GM23338 (cell line): Measurements from ENCODE around the gene SCAMP1.

Experiments
- CREB1 ChIP-seq: fragments of 250-450 bp; sonication (Bioruptor Pico); IDR thresholded peaks from 2 replicates; pipeline ENCODE4 v1.5.0; 2020; ENCODE audit warnings: low read depth, mild to moderate bottlenecking, moderate library complexity
- CTCF ChIP-seq, 2 experiments: fragments of 200-600 bp in 1 of 2; sonication (generic) in 1 of 2; conservative IDR thresholded peaks; 2 replicates each; pipeline versions ENCODE4 v1.5.1 to v1.6.1; 2016 to 2017; ENCODE audit warnings: antibody characterized with exemption in 2 of 2, low read depth in 2 of 2, mild to moderate bottlenecking in 2 of 2, moderate library complexity in 1 of 2
- ETS1 ChIP-seq: IDR thresholded peaks from 2 replicates; pipeline ENCODE4 v1.6.1; 2016; ENCODE audit warnings: antibody characterized with exemption
- EZH2 ChIP-seq: fragments of 200-600 bp; sonication (generic); IDR thresholded peaks from one replicate; pipeline ENCODE4 v1.8.0; 2017; ENCODE audit warnings: antibody characterized with exemption, mild to moderate bottlenecking, low read depth; ENCODE audit not compliant: unreplicated experiment
- EZH2phosphoT487 ChIP-seq: fragments of 200-600 bp; sonication (generic); IDR thresholded peaks from one replicate; pipeline ENCODE4 v1.8.1; 2018; ENCODE audit warnings: antibody characterized with exemption; ENCODE audit not compliant: unreplicated experiment
- JUNB ChIP-seq: IDR thresholded peaks from one replicate; pipeline ENCODE4 v1.6.1; 2016; ENCODE audit warnings: antibody characterized with exemption; ENCODE audit not compliant: unreplicated experiment
- NANOG ChIP-seq: IDR thresholded peaks from 2 replicates; pipeline ENCODE4 v1.6.1; 2016; ENCODE audit warnings: antibody characterized with exemption, borderline replicate concordance
- POLR2AphosphoS5 ChIP-seq: IDR thresholded peaks from 2 replicates; pipeline ENCODE4 v1.6.1; 2016; ENCODE audit warnings: antibody characterized with exemption, low read depth
- REST ChIP-seq: IDR thresholded peaks from one replicate; pipeline ENCODE4 v1.6.1; 2018; ENCODE audit warnings: antibody characterized with exemption; ENCODE audit not compliant: unreplicated experiment
- STAT1 ChIP-seq: IDR thresholded peaks from one replicate; pipeline ENCODE4 v1.6.1; 2016; ENCODE audit warnings: antibody characterized with exemption; ENCODE audit not compliant: unreplicated experiment
- ZNF331 ChIP-seq: fragments of 250-450 bp; sonication (Bioruptor Pico); IDR thresholded peaks from 2 replicates; pipeline ENCODE4 v1.5.0; 2020; ENCODE audit warnings: low read depth, mild to moderate bottlenecking, moderate library complexity

GRCh38 chr5:78490709-78491485 is 130.5 kb downstream of the SCAMP1 start:
- no peak for TF ChIP-seq CTCF (conservative IDR thresholded peaks at IDR 0.05; ENCODE audit: low read depth in 2 of 2)
- TF ChIP-seq EZH2phosphoT487 = no peak
- no peak for TF ChIP-seq NANOG
- TF ChIP-seq JUNB = no peak
- no peak for TF ChIP-seq REST
- TF ChIP-seq POLR2AphosphoS5 = no peak
- TF ChIP-seq ZNF331 (CRISPR knock-in tag) = no peak
- TF ChIP-seq EZH2 = no peak
- TF ChIP-seq ETS1 = no peak
- no peak for TF ChIP-seq CREB1
- no peak for TF ChIP-seq STAT1
